ENCODE data around the gene POU3F2. TPM values are rescaled to one million over a fixed set of nuclear protein-coding genes. Genes with fewer than 3 reads are reported as not detected.

POU3F2 gene
- total RNA-seq, 2 experiments from 2014 or later, result not detected

- H3K27ac Mint-ChIP-seq, result peak overlapping the region; percentile 40
Measured at GRCh38 chr6:98833307-98834059, 891 bp upstream of the POU3F2 start.

DNA sequence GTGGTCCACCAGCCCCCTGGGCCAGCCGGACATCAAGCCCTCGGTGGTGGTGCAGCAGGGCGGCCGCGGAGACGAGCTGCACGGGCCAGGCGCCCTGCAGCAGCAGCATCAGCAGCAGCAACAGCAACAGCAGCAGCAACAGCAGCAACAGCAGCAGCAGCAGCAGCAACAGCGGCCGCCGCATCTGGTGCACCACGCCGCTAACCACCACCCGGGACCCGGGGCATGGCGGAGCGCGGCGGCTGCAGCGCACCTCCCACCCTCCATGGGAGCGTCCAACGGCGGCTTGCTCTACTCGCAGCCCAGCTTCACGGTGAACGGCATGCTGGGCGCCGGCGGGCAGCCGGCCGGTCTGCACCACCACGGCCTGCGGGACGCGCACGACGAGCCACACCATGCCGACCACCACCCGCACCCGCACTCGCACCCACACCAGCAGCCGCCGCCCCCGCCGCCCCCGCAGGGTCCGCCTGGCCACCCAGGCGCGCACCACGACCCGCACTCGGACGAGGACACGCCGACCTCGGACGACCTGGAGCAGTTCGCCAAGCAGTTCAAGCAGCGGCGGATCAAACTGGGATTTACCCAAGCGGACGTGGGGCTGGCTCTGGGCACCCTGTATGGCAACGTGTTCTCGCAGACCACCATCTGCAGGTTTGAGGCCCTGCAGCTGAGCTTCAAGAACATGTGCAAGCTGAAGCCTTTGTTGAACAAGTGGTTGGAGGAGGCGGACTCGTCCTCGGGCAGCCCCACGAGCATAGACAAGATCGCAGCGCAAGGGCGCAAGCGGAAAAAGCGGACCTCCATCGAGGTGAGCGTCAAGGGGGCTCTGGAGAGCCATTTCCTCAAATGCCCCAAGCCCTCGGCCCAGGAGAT, 1.0 kb downstream of the POU3F2 start:
- H3K27ac Mint-ChIP-seq, result no peak overlapping the region
- ChIA-PET POLR2A (interaction anchor here (1.2 kb wide), 1 partner anchor 16 kb away, joined by 3 read pairs; no protein-coding TSS in a partner anchor), CTCF (no interaction called here)
- no peak for DNase-seq
- no peak overlapping the region for H3K4me3 Mint-ChIP-seq
- no peaks in the 10 kb centered on the region for H3K9me3 Mint-ChIP-seq
- H3K4me1 Mint-ChIP-seq, result peaks cover 39% of the 10 kb centered on the region
- peaks cover 9% of the 10 kb centered on the region for H3K36me3 Mint-ChIP-seq (ENCODE audit: low read depth)
- H3K27me3 Mint-ChIP-seq, result peaks cover 85% of the 10 kb centered on the region

More at GRCh38 chr6:98833307-98834059, 891 bp upstream of the POU3F2 start:
- Mint-ChIP-seq H3K36me3 (ENCODE audit: low read depth) (peaks cover 9% of the 10 kb centered on the region), H3K9me3 (no peaks in the 10 kb centered on the region), H3K27me3 (peaks cover 85% of the 10 kb centered on the region), H3K4me3 (peak overlapping the region; percentile 73), H3K4me1 (peaks cover 39% of the 10 kb centered on the region)
- DNase-seq, result no peak
- POLR2A ChIA-PET, result interaction anchor here (1.0 kb wide), 1 partner anchor 12 kb away, joined by 4 read pairs; no protein-coding TSS in a partner anchor
- CTCF ChIA-PET, result no interaction called here

GRCh38 chr6:98836025-98836961, 1.9 kb downstream of the POU3F2 start:
- no peak for DNase-seq
- POLR2A ChIA-PET, result interaction anchor here (1.2 kb wide), 1 partner anchor 15 kb away, joined by 3 read pairs; no protein-coding TSS in a partner anchor
- Mint-ChIP-seq H3K36me3 (ENCODE audit: low read depth) (peaks cover 5% of the 10 kb centered on the region), H3K4me1 (peaks cover 33% of the 10 kb centered on the region), H3K4me3 (no peak overlapping the region), H3K9me3 (no peaks in the 10 kb centered on the region), H3K27me3 (peaks cover 83% of the 10 kb centered on the region), H3K27ac (peak overlapping the region; percentile 1)
- CTCF ChIA-PET, result interaction anchor here (0.8 kb wide), 1 partner anchor 9 kb away, joined by 3 read pairs; no protein-coding TSS in a partner anchor

GRCh38 chr6:98836962-98837944, 2.9 kb downstream of the POU3F2 start:
- no peak for DNase-seq
- Mint-ChIP-seq H3K9me3 (no peaks in the 10 kb centered on the region), H3K4me3 (no peak overlapping the region), H3K36me3 (ENCODE audit: low read depth) (peaks cover 4% of the 10 kb centered on the region), H3K4me1 (peaks cover 26% of the 10 kb centered on the region), H3K27me3 (peaks cover 85% of the 10 kb centered on the region), H3K27ac (no peak overlapping the region)
- CTCF ChIA-PET, result interaction anchor here (0.8 kb wide), 1 partner anchor 8 kb away, joined by 3 read pairs; no protein-coding TSS in a partner anchor
- POLR2A ChIA-PET, result interaction anchor here (0.6 to 1.4 kb wide), 2 partner anchors 8 to 68 kb away, joined by 3 to 4 read pairs; no protein-coding TSS in a partner anchor

- Mint-ChIP-seq H3K27ac (no peak overlapping the region), H3K4me3 (no peak overlapping the region), H3K4me1 (peaks cover 23% of the 10 kb centered on the region), H3K27me3 (peaks cover 85% of the 10 kb centered on the region), H3K36me3 (ENCODE audit: low read depth) (no peaks in the 10 kb centered on the region), H3K9me3 (no peaks in the 10 kb centered on the region)
- no peak for DNase-seq
- ChIA-PET POLR2A (interaction anchor here (1.4 kb wide), 1 partner anchor 9 kb away, joined by 4 read pairs; no protein-coding TSS in a partner anchor), CTCF (no interaction called here)
Measured at GRCh38 chr6:98838032-98838431, 3.7 kb downstream of the POU3F2 start.

GRCh38 chr6:98838975-98839374, 4.6 kb downstream of the POU3F2 start:
- H3K9me3 Mint-ChIP-seq, result no peaks in the 10 kb centered on the region
- CTCF ChIA-PET, result interaction anchor here (0.7 kb wide), 1 partner anchor 281 kb away, joined by 4 read pairs; no protein-coding TSS in a partner anchor
- peaks cover 84% of the 10 kb centered on the region for H3K27me3 Mint-ChIP-seq
- H3K4me3 Mint-ChIP-seq, result no peak overlapping the region
- H3K36me3 Mint-ChIP-seq (ENCODE audit: low read depth), result no peaks in the 10 kb centered on the region
- POLR2A ChIA-PET, result no interaction called here
- no peak overlapping the region for H3K27ac Mint-ChIP-seq
- peaks cover 16% of the 10 kb centered on the region for H3K4me1 Mint-ChIP-seq
- no peak for DNase-seq

- H3K4me3 Mint-ChIP-seq, result no peak overlapping the region
- H3K27me3 Mint-ChIP-seq, result peaks cover 85% of the 10 kb centered on the region
- CTCF ChIA-PET, result no interaction called here
Measured at GRCh38 chr6:98839781-98840361, 5.5 kb downstream of the POU3F2 start.

GRCh38 chr6:98840385-98840784, 6.0 kb downstream of the POU3F2 start:
- POLR2A ChIA-PET, result no interaction called here
- DNase-seq, result no peak
- Mint-ChIP-seq H3K4me1 (peaks cover 14% of the 10 kb centered on the region), H3K36me3 (ENCODE audit: low read depth) (no peaks in the 10 kb centered on the region), H3K27me3 (peaks cover 86% of the 10 kb centered on the region), H3K9me3 (no peaks in the 10 kb centered on the region), H3K27ac (no peak overlapping the region), H3K4me3 (no peak overlapping the region)
- CTCF ChIA-PET, result no interaction called here

More at GRCh38 chr6:98839781-98840361, 5.5 kb downstream of the POU3F2 start:
- no peak for DNase-seq
- Mint-ChIP-seq H3K36me3 (ENCODE audit: low read depth) (no peaks in the 10 kb centered on the region), H3K27ac (no peak overlapping the region), H3K9me3 (no peaks in the 10 kb centered on the region), H3K4me1 (peaks cover 14% of the 10 kb centered on the region)
- POLR2A ChIA-PET, result no interaction called here

DNA sequence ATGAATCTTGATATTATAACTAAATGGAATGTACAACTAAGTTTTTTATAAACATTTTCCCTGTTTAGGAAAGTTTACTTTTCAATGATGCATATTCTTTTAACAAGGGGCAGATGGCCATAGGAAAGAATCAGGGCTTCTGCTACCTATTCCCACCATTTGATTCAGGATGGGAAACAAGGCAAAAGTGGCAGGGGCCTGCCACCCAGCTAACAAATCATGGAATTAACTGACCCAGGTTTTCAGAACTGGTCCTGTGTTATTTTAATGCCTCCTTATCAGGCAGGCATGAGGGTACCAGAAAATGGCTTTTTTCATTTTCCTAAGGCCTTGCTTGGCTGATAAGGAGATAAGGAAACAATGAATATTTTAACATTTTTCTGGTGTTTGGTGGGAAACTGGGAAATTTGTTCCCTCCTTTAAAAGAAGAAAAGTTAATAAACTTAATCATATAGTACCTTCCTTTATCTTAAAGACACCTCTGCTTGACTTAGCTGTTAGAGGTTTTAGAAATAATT, 6.7 kb downstream of the POU3F2 start:
- Mint-ChIP-seq H3K4me1 (peaks cover 17% of the 10 kb centered on the region), H3K9me3 (no peaks in the 10 kb centered on the region), H3K27ac (no peak overlapping the region), H3K4me3 (no peak overlapping the region), H3K27me3 (peaks cover 87% of the 10 kb centered on the region), H3K36me3 (ENCODE audit: low read depth) (no peaks in the 10 kb centered on the region)
- POLR2A ChIA-PET, result interaction anchor here (0.6 kb wide), 1 partner anchor 13 kb away, joined by 3 read pairs; no protein-coding TSS in a partner anchor
- DNase-seq, result no peak
- CTCF ChIA-PET, result interaction anchor here (1.0 kb wide), 1 partner anchor 10 kb away, joined by 3 read pairs; no protein-coding TSS in a partner anchor

DNA sequence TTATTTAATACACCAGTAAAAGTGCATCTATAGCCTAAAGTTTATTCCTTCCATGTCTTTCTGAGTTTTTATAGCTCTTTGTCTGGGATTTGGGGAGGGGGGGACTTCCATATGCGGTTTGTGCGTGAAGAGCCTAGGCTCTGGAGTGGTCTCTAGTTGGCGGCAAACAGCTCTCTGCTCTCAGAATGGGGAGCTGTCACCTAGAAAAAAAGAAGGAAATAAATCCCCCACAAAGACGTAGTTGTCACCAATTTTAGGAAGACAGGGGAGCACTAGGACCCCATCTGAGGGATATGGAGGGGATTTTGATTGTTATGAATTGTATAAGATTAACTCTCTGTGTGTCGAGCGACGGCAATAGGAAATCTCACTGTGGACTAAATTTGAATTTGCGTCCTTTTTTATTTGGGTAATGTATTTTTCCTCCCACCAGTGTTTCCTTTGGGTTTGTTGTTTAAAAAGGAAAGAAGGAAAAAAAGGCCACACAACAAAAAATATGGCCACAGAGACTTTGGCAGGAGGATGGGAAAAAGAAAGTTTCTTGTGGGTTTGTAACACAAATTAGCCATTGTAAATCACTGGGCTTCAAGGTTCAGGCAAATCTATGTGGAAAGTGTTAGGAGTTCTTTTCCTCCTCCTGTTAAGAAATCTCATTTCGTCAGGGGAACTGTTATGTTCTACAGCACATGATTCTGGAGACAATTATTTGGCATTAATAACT, 7.4 kb downstream of the POU3F2 start:
- Mint-ChIP-seq H3K9me3 (no peaks in the 10 kb centered on the region), H3K4me1 (peaks cover 14% of the 10 kb centered on the region), H3K27ac (no peak overlapping the region), H3K4me3 (no peak overlapping the region), H3K36me3 (ENCODE audit: low read depth) (no peaks in the 10 kb centered on the region), H3K27me3 (peaks cover 88% of the 10 kb centered on the region)
- ChIA-PET CTCF (interaction anchor here (1.0 kb wide), 1 partner anchor 11 kb away, joined by 3 read pairs; no protein-coding TSS in a partner anchor), POLR2A (interaction anchor here (0.6 kb wide), 1 partner anchor 13 kb away, joined by 3 read pairs; no protein-coding TSS in a partner anchor)
- DNase-seq, result no peak
